ENCODE data around the gene GPR62.

DNA sequence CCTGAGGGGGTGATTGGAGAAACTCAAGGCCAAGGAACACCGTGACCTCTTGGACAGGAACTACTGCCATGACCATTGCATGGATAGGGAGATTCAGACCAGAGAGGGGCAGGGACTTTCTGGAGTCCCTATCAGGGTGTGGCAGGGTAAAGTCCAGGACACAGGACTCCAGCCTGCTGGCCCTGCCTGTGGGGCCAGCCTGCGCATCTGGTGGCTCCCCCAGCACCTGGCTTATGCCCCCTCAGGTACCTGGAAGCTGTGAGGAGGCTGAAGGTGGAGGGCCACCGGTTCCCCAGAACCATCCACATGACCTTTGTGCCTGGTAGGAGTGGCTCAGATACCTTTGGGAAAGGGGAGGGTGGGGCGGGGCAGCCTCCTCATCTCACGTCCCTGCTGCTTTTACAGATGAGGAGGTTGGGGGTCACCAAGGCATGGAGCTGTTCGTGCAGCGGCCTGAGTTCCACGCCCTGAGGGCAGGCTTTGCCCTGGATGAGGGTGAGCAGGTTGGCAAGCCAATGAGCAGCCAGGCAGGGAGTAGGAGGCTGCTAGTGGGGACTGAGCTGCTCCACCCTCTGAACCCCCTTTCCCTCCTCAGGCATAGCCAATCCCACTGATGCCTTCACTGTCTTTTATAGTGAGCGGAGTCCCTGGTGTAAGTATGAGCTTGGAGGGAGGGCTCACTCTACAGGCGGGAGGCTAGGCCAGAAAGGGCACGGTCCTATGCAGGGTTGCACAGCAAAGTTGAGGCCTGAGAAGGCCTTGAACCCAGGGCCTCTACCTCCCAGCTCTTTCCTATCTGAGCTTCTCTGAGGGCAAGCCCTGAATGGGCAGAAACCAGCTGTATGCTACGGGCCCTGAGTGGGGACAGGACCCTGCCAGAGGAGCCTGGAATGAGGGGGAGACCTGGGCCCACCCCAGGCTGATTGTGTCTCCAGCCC lies 31.1 kb downstream of the GPR62 start:
- TF ChIP-seq, protein P1, sequence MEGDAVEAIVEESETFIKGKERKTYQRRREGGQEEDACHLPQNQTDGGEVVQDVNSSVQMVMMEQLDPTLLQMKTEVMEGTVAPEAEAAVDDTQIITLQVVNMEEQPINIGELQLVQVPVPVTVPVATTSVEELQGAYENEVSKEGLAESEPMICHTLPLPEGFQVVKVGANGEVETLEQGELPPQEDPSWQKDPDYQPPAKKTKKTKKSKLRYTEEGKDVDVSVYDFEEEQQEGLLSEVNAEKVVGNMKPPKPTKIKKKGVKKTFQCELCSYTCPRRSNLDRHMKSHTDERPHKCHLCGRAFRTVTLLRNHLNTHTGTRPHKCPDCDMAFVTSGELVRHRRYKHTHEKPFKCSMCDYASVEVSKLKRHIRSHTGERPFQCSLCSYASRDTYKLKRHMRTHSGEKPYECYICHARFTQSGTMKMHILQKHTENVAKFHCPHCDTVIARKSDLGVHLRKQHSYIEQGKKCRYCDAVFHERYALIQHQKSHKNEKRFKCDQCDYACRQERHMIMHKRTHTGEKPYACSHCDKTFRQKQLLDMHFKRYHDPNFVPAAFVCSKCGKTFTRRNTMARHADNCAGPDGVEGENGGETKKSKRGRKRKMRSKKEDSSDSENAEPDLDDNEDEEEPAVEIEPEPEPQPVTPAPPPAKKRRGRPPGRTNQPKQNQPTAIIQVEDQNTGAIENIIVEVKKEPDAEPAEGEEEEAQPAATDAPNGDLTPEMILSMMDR (conservative IDR thresholded peaks at IDR 0.05; ENCODE audit: low read depth, low read length): no peak
- no peak for TF ChIP-seq EZH2 (IDR thresholded peaks at IDR 0.05; ENCODE audit: low read length, unreplicated experiment)
- TF ChIP-seq EZH2phosphoT487 (IDR thresholded peaks at IDR 0.05; ENCODE audit: borderline replicate concordance, low read length): no peak
